ENCODE results near the gene GGA2.
"Not testable (repeated sequence)": the region's sequence is repeated elsewhere in the genome, so short reads cannot be mapped to it uniquely, and the experiment has no call there.

Gene GGA2

DNA sequence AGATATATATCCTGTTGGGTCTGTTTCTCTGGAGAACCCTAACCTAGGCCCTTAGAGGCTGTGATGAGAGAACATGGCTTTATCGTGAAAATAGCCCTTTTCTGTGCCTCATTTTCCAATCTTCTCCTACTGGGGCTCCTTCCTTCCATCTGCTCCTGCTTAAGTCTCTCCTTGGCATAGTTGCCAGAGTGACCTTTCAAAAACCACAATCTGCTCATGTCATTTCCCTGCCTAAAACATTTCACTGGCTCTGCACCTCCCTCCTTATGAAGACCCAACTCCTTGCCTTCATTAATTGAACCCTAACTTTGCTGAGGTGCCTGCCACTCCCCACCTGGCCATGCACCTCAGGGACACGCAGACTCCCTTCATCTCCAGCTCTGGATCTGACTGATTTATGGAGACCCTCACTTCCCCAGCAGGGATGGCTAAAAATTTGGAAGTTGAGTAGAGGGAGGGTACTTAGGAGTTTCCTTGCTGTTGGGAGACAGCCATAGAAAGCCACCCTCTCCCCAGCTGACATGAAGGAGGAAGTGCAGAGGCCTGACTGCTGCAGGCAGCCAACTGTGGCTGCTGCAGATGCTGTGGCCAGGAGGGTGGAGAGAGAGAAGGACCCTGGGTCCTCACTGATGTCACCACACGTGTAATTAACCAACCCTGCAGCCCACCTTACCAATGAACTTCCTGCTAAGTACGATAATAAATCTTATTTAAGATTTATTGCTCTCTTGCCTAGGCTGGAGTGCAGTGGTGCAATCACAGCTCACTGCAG is 6.3 kb upstream of the GGA2 start:
- peaks cover 24% of the 10 kb centered on the region for H3K4me1 Mint-ChIP-seq (ENCODE audit: low read depth)
- H3K27ac Mint-ChIP-seq, result no peak overlapping the region

DNA sequence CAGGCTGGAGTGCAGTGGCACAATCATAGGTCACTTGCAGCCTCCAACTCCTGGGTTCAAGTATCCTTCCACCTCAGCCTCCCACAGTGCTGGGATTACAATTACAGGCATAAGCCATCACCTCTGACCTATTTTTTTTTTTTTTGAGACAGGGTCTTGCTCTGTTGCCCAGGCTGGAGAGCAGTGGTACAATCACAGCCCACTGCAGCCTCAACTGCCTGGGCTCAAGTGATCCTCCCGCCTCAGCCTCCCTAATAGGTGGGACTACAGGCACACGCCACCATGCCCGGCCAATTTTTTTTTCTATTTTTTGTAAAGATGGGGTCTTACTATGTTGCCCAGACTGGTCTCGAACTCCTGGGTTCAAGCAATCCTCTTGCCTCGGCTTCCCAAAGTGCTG is 5.6 kb upstream of the GGA2 start:
- Mint-ChIP-seq H3K4me1 (ENCODE audit: low read depth) (peaks cover 24% of the 10 kb centered on the region), H3K27me3 (ENCODE audit: low read depth) (no peaks in the 10 kb centered on the region), H3K4me3 (no peak overlapping the region), H3K36me3 (ENCODE audit: low read depth) (peaks cover 13% of the 10 kb centered on the region), H3K27ac (no peak overlapping the region), H3K9me3 (no peaks in the 10 kb centered on the region)

More for the DNA sequence above, 6.3 kb upstream of the GGA2 start:
- Mint-ChIP-seq H3K4me3 (no peak overlapping the region), H3K9me3 (no peaks in the 10 kb centered on the region), H3K27me3 (ENCODE audit: low read depth) (no peaks in the 10 kb centered on the region), H3K36me3 (ENCODE audit: low read depth) (peaks cover 15% of the 10 kb centered on the region)

DNA sequence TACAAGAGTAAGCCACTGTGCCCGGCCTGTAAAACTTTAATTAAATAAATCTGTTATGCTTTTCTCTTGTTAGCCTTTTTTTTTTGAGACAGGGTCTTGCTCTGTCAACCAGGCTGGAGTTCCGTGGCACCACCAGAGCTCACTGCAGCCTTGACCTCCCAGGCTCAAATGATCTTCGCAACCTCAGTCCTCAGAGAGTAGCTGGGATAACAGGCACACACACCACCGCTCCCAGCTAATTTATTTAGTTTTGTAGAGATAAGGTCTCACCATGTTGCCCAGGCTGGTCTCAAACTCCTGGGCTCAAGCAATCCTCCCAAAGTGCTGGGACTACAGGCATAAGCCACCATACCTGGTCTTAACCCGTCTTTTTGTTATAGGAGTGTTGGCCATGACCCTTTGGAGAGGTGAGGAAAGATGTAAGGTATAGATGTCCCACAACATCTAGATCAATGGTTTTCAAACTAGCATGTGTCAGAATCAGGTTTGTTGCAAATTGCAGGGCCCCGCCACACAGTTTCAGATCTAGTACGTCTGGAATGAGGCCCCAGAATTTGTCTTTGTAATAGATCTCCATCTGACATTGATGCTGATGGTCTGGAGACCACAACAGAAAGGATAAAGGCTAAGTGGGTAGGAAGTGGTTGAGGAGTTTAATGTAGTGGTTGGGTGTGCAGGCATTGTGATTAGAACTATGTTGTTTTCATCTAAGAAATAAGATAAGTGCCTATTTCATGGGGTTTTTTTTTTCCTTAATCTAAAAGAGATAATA is 4.3 kb upstream of the GGA2 start:
- no peaks in the 10 kb centered on the region for H3K9me3 Mint-ChIP-seq
- no peaks in the 10 kb centered on the region for H3K27me3 Mint-ChIP-seq (ENCODE audit: low read depth)
- peak overlapping the region; percentile 46 for H3K27ac Mint-ChIP-seq
- H3K4me1 Mint-ChIP-seq (ENCODE audit: low read depth), result peaks cover 29% of the 10 kb centered on the region
- H3K4me3 Mint-ChIP-seq, result peak overlapping the region; percentile 11
- peaks cover 13% of the 10 kb centered on the region for H3K36me3 Mint-ChIP-seq (ENCODE audit: low read depth)

DNA sequence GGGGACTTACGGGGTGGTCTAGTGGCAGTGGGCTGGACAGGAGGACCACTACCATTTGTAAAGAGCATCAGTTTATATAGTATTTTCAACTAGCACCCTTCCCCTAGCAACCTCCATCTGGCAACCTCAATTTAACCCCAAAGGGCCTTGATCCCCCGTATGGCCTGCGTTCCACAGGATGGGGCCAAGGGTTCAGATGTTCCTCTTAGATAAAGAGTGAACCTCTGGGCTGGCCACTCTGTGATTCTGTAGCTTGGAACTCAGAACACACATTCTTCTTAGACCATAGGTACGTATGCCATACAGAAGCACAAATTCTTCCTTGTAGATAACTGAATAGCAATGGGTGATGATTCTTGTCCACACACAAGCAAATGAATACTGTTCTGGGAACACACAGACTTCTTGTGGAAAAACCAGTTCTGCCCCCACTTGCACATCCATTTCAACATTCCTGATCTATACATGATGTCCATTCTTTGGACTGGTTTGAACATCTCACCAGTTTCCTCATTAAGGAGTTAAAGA is 1.9 kb upstream of the GGA2 start:
- H3K9me3 Mint-ChIP-seq, result peaks cover 5% of the 10 kb centered on the region
- no peak overlapping the region for H3K27ac Mint-ChIP-seq
- H3K27me3 Mint-ChIP-seq (ENCODE audit: low read depth), result no peaks in the 10 kb centered on the region
- peaks cover 37% of the 10 kb centered on the region for H3K4me1 Mint-ChIP-seq (ENCODE audit: low read depth)
- no peak overlapping the region for H3K4me3 Mint-ChIP-seq
- peaks cover 17% of the 10 kb centered on the region for H3K36me3 Mint-ChIP-seq (ENCODE audit: low read depth)

DNA sequence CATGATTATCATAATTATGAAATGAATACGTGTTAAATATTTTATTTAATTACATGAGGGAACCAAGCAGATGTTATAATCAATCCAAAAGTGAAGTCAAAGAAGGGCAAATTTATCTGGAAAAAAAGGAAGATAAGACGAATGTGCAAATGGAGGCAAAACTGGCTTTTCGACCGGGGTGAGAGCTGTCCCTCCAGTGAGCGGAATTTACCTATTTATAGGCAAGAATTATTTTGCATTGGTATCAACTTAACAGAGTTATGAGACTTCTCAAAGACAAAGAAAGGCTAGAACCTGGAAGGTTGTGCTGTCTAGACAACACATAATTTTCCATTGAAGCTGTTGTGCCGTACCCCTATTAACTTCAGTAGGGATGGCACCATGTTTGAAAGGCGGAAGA is 1.4 kb upstream of the GGA2 start:
- Mint-ChIP-seq H3K4me3 (peak overlapping the region; percentile 72), H3K9me3 (peaks cover 5% of the 10 kb centered on the region), H3K27ac (peak overlapping the region; percentile 55), H3K27me3 (ENCODE audit: low read depth) (no peaks in the 10 kb centered on the region), H3K36me3 (ENCODE audit: low read depth) (peaks cover 17% of the 10 kb centered on the region), H3K4me1 (ENCODE audit: low read depth) (peaks cover 39% of the 10 kb centered on the region)

DNA sequence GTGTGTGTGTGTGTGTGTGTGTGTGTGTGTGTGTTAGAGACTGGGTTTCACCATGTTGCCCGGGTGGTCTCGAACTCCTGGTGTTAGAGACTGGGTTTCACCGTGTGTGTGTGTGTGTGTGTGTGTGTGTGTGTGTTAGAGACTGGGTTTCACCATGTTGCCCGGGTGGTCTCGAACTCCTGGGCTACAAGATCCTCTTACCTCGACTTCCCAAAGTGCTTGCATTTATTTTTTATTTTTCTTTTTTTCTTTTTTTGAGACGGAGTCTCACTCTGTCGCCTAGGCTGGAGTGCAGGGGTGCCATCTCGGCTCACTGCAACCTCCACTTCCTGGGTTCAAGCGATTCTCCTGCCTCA is 599 bp upstream of the GGA2 start:
- not testable (repeated sequence) for H3K27me3 Mint-ChIP-seq (ENCODE audit: low read depth); H3K9me3 Mint-ChIP-seq
- Mint-ChIP-seq H3K36me3 (ENCODE audit: low read depth) (peaks cover 17% of the 10 kb centered on the region), H3K4me1 (ENCODE audit: low read depth) (peaks cover 41% of the 10 kb centered on the region), H3K27ac (peak overlapping the region; percentile 71), H3K4me3 (peak overlapping the region; percentile 86)

DNA sequence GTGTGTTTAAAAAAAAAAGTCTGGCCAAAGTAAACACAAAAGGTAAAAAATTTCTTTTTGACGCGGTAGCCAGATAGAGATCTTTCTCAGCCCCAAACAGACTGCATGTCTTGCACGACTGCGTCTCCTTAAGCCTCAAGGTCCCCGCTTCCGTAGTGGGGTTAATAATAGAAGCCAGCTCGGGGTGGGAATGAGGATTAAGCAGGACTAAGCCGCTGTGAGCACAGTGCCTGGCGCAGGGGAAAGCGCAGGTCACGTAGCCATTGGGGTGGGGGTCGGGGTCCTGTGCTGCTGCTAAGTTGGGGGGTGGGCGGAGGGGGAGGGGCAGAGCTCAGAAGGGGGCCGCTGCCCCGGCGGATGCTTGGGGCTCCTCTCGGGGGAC is 521 bp downstream of the GGA2 start:
- Mint-ChIP-seq H3K4me1 (ENCODE audit: low read depth) (peaks cover 39% of the 10 kb centered on the region), H3K4me3 (peak overlapping the region; percentile 95), H3K36me3 (ENCODE audit: low read depth) (peaks cover 15% of the 10 kb centered on the region), H3K27ac (peak overlapping the region; percentile 92), H3K27me3 (ENCODE audit: low read depth) (no peaks in the 10 kb centered on the region), H3K9me3 (peaks cover 5% of the 10 kb centered on the region)

DNA sequence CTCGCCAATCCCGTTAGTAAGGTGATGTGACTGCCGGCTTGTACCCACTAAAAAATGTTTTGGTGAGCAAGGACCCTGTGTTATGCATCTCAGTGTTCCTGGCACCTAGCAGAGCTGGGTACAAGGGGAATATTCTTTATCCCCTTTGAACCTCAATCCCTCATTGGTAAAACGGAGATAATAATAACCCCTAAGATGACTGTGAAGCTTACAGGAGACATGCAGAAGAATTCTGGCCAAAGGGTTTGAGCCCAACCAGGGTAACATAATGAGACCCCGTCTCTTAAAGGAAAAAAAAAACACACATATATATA is 896 bp downstream of the GGA2 start:
- no peaks in the 10 kb centered on the region for H3K27me3 Mint-ChIP-seq (ENCODE audit: low read depth)
- H3K4me3 Mint-ChIP-seq, result peak overlapping the region; percentile 95
- peak overlapping the region; percentile 92 for H3K27ac Mint-ChIP-seq
- peaks cover 5% of the 10 kb centered on the region for H3K9me3 Mint-ChIP-seq
- H3K4me1 Mint-ChIP-seq (ENCODE audit: low read depth), result peaks cover 39% of the 10 kb centered on the region
- H3K36me3 Mint-ChIP-seq (ENCODE audit: low read depth), result peaks cover 13% of the 10 kb centered on the region

DNA sequence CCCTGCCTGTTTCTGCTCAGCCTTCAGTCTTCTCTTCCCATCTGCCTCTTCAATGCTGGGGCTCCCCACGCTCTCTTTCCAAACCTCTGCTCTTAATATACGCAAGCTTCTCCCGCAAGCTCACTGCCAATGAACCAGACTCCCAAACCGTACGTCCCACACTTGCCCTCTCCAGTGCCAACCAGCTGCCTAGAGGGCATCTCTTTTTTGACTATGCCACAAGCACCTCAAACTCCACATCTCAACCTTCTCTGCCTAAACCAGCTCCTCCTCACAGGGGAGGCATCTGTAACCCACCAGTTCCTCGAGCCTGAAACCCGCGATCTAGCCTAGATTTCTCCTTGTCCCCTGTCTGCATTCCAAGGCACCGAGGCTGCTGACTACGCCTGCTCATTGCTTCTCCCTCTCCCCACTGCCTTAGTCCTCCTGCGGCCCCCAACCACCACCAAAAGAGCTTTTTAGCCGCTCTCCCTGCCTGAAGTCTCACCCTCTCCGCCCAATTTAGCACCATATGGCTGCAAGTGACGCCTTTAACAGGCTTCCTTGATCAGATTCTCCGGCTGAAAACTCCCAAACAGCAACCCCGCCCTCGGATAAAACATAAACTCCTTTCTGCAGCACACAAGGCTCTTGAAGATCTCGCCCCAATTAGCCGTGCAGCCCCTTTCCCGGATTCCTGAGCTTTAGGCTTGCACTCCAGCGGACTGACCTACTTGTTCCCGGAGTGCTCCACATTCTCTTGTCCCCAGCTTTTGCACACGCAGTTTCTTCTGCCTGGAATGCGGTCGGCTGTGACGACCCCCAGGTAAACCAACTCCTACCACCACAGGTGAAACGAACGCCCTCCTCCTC is 1.5 kb downstream of the GGA2 start:
- H3K4me3 Mint-ChIP-seq, result peak overlapping the region; percentile 95
- peaks cover 5% of the 10 kb centered on the region for H3K9me3 Mint-ChIP-seq
- H3K27ac Mint-ChIP-seq, result peak overlapping the region; percentile 92
- H3K4me1 Mint-ChIP-seq (ENCODE audit: low read depth), result peaks cover 42% of the 10 kb centered on the region
- no peaks in the 10 kb centered on the region for H3K27me3 Mint-ChIP-seq (ENCODE audit: low read depth)
- peaks cover 13% of the 10 kb centered on the region for H3K36me3 Mint-ChIP-seq (ENCODE audit: low read depth)

DNA sequence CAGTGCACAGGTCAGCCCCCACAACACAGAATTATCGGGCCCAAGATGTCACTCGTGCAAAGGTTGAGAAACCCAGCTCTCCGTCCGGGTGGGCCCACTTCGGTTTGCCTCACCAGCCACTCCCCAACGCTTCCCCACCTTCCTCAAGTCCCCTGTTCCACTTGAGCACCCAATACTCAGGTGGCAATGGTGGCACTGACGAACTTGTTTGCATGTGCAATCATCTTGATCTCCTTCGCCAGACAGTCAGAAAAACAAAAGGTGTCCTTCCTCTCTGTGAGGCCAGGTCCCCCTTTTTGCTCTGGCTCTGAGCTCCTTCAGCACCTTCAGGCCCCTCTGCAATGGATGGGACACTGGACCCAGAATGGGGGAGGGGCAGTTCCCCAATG is 3.7 kb downstream of the GGA2 start:
- Mint-ChIP-seq H3K4me3 (no peak overlapping the region), H3K27me3 (ENCODE audit: low read depth) (no peaks in the 10 kb centered on the region), H3K4me1 (ENCODE audit: low read depth) (peaks cover 42% of the 10 kb centered on the region), H3K9me3 (peaks cover 5% of the 10 kb centered on the region), H3K27ac (no peak overlapping the region), H3K36me3 (ENCODE audit: low read depth) (peaks cover 13% of the 10 kb centered on the region)

DNA sequence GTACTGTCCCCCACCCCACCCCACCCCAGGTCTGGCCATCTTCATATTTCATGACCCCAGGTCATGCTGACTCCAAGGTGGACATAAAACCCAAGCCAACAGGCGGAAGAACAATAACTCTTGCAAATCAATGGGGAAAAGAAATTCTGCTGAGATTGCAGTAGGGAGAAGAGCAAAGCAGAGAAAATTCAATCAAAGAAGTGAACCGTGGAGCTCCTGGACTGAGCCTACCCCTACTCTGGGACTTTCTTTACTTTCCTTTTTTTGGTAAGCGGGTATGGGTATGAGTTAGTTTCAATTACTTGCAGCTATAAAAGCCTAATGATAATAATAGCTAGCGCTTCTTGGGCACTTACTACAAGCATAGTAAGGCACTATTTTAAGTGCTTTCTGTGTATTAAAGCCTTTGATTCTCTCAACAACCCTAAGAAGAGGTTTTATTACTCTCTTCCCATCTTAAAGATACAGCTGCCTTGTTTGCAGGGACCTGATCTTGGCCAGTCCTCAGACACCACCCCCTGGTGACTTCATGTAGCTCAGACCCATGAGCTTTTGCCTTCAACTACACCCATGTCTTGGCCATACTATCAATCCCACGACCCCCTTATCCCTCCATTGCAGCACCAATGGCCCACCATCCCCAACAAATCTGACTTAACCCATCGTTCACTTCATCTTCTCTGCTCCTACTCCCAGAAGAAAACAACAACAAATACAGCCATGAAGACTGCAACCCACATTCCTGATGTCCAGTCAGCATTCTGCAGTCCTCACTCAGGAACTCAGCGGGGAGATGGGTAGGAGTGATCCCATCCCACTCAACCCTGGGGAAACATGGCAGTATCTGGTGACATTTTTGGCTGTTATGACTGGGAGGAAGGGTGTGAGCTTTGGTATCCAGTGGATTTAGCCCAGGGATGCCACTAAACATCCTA is 4.4 kb downstream of the GGA2 start:
- peaks cover 5% of the 10 kb centered on the region for H3K9me3 Mint-ChIP-seq
- H3K4me3 Mint-ChIP-seq, result no peak overlapping the region
- peaks cover 13% of the 10 kb centered on the region for H3K36me3 Mint-ChIP-seq (ENCODE audit: low read depth)
- H3K27ac Mint-ChIP-seq, result peak overlapping the region; percentile 4
- peaks cover 42% of the 10 kb centered on the region for H3K4me1 Mint-ChIP-seq (ENCODE audit: low read depth)
- H3K27me3 Mint-ChIP-seq (ENCODE audit: low read depth), result no peaks in the 10 kb centered on the region

DNA sequence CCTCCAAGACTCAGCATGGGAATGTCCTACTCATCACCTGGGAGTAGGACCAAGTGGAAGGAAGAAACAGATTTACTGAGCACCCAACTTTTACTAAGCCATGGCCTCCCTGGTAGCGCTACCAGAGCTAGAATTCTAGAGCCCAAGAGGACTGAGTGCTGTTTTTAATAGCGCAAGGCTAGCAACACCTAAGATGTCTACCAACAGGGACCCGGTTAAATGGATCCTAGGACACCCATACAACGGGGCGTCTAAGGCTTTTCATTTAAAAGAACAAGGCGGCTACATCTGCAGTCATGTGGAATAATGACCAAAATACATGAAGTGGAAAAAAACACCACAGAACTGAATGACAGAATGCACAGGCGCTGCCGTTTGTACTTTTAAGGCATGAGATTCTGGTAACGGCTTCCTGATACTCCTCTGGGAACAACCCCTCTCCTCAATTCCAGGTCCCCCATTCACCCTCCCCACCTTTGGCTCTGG is 5.1 kb downstream of the GGA2 start:
- peak overlapping the region; percentile 50 for H3K4me3 Mint-ChIP-seq
- H3K9me3 Mint-ChIP-seq, result peaks cover 5% of the 10 kb centered on the region
- H3K27me3 Mint-ChIP-seq (ENCODE audit: low read depth), result no peaks in the 10 kb centered on the region
- H3K27ac Mint-ChIP-seq, result peak overlapping the region; percentile 81
- peaks cover 45% of the 10 kb centered on the region for H3K4me1 Mint-ChIP-seq (ENCODE audit: low read depth)
- peaks cover 13% of the 10 kb centered on the region for H3K36me3 Mint-ChIP-seq (ENCODE audit: low read depth)

DNA sequence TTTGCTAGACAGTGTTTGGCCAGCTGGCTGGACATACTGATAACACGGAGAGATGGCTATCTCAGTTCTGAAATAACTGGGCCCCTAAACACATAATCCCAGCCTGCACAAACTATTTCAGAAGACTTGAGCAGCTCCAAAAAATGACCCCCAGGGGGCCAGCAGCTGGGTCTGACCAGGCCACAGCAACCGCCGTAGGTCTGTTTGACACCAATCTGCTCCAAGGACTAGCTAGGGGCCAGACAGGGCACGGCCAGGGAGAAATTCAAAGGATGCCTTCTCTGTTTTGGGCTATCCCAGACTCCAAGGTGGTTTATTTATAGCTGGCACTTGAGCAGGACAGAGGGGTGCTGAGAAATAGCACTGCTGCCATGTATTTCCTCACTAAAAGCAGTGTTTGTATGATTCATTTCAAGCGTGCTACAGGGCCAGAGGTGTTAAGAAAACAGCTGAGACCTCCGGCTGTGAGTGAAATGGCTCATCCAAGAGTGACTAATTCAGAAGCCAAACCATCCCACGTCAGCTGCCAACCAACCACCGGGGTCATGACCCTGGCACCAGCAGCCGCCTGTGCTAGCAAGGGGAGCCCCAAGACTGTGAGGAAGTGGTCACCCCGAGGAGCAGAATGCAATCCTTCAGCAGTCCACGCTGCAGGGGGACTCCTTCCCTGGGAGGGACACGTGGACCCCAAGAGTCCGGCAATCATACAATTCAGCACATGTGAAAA is 5.7 kb downstream of the GGA2 start:
- H3K36me3 Mint-ChIP-seq (ENCODE audit: low read depth), result peaks cover 13% of the 10 kb centered on the region
- no peaks in the 10 kb centered on the region for H3K27me3 Mint-ChIP-seq (ENCODE audit: low read depth)
- peaks cover 5% of the 10 kb centered on the region for H3K9me3 Mint-ChIP-seq
- peak overlapping the region; percentile 50 for H3K4me3 Mint-ChIP-seq
- H3K27ac Mint-ChIP-seq, result peak overlapping the region; percentile 81
- H3K4me1 Mint-ChIP-seq (ENCODE audit: low read depth), result peaks cover 46% of the 10 kb centered on the region

Measured in T-helper 1 cell treated with Interleukin-12 subunit alpha and Interleukin-12 subunit beta and Interleukin-4 antibody, amounts not matched to agents 30 μg/mL and 1 μg/mL, for 36 hours (primary cell).